Neural cell (in vitro differentiated cells): ENCODE results near the gene ITGA5.

Experiments
- EZH2 ChIP-seq: fragments of 200-600, 300-800 bp; shearing (Covaris generic), sonication (generic); IDR thresholded peaks from 2 replicates; pipeline ENCODE4 v1.6.1; 2014; ENCODE audit warnings: antibody characterized with exemption, low read length, borderline replicate concordance, mild to moderate bottlenecking; ENCODE audit not compliant: insufficient read depth, poor library complexity, severe bottlenecking
- TF ChIP-seq, protein P1 (sequence below): IDR thresholded peaks from 2 replicates; pipeline ENCODE4 v1.6.1; 2012; ENCODE audit warnings: borderline replicate concordance
- TF ChIP-seq, protein P2 (sequence below): fragments of 450-650 bp; IDR thresholded peaks from 2 replicates; pipeline ENCODE4 v1.5.1; 2014; ENCODE audit warnings: antibody characterized with exemption, mild to moderate bottlenecking, moderate library complexity; ENCODE audit not compliant: poor library complexity, severe bottlenecking

DNA sequence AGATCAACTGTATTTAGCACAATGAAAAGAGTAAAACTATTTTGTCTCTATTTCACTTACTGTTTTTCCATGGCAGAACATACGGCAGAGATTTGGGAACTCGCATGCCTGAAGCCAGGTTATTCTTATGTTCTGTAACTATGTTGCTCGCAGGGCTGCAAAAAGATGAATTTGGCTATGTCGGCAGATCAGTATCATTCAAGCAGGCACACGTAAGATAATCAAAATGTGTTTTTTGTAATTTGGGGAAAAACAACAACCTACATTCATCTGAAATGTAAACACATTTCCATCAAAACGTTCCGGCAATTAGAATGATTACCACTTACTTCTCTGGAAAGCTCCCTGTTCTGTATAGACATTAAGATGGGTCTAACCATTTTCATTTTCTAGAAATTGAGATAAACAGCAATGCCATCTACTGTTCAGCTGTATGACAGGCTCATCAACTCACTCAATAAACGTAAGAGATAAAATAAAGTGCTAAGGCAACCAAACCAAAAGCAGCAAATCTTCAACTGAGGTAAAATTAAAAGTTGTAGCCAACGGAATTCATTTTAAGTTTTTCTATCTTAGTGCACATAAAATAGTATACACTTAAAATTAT, 41.4 kb upstream of the ITGA5 start:
- TF ChIP-seq EZH2: no peak
- TF ChIP-seq, protein P1, sequence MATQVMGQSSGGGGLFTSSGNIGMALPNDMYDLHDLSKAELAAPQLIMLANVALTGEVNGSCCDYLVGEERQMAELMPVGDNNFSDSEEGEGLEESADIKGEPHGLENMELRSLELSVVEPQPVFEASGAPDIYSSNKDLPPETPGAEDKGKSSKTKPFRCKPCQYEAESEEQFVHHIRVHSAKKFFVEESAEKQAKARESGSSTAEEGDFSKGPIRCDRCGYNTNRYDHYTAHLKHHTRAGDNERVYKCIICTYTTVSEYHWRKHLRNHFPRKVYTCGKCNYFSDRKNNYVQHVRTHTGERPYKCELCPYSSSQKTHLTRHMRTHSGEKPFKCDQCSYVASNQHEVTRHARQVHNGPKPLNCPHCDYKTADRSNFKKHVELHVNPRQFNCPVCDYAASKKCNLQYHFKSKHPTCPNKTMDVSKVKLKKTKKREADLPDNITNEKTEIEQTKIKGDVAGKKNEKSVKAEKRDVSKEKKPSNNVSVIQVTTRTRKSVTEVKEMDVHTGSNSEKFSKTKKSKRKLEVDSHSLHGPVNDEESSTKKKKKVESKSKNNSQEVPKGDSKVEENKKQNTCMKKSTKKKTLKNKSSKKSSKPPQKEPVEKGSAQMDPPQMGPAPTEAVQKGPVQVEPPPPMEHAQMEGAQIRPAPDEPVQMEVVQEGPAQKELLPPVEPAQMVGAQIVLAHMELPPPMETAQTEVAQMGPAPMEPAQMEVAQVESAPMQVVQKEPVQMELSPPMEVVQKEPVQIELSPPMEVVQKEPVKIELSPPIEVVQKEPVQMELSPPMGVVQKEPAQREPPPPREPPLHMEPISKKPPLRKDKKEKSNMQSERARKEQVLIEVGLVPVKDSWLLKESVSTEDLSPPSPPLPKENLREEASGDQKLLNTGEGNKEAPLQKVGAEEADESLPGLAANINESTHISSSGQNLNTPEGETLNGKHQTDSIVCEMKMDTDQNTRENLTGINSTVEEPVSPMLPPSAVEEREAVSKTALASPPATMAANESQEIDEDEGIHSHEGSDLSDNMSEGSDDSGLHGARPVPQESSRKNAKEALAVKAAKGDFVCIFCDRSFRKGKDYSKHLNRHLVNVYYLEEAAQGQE: no peak
- TF ChIP-seq, protein P2, sequence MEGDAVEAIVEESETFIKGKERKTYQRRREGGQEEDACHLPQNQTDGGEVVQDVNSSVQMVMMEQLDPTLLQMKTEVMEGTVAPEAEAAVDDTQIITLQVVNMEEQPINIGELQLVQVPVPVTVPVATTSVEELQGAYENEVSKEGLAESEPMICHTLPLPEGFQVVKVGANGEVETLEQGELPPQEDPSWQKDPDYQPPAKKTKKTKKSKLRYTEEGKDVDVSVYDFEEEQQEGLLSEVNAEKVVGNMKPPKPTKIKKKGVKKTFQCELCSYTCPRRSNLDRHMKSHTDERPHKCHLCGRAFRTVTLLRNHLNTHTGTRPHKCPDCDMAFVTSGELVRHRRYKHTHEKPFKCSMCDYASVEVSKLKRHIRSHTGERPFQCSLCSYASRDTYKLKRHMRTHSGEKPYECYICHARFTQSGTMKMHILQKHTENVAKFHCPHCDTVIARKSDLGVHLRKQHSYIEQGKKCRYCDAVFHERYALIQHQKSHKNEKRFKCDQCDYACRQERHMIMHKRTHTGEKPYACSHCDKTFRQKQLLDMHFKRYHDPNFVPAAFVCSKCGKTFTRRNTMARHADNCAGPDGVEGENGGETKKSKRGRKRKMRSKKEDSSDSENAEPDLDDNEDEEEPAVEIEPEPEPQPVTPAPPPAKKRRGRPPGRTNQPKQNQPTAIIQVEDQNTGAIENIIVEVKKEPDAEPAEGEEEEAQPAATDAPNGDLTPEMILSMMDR: peak; percentile 37
